CD4-positive, alpha-beta T cell treated with Interleukin-10 for 1 hour (primary cell): ENCODE measurements around the gene PTPRD.

Source experiments
- DNase-seq: peaks from one replicate; pipeline ENCODE4 v3.0.0-alpha.2; 2020

Gene PTPRD

DNA sequence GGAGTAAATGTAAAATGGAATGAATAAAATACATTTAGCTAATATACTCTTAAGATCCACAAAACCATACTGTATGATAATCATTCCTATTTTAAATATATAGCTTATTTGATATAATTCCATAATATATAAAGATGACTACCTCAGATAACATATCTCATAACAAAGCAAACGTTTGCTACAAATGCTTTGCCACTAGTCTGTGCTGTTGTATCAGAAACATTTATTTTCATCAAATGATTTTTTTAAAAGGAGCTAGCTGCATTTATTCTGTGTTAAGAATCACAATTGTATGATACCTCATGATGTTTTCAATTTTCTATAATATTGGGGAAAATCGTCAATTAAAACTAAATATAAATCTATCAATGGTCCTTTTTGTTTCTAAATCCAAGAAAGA lies 567.2 kb downstream of the PTPRD start:
- DNase-seq: no peak

DNA sequence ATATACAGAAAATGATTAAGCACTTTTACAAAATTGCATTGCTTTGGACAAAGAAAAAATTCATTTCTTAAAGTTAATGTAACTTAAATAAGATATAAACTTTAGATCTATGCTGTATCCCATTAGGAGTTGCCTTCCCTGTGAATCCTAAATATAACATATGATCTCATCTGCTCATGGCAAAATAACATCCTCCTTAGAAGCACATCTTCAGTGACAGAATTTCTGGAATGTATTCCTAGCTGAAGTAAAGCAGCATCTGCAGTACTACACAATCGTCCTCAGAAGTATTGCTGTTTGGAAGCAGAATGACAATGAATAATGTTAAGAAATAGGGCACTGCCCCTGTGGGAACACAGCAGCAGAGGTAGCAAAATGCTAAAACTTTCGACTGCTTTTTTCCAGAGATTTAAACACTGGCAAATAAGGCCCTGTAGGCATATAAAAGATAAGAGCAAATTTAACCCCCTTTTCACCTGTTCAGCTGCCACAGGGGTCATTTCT lies 571.0 kb downstream of the PTPRD start:
- DNase-seq: no peak

DNA sequence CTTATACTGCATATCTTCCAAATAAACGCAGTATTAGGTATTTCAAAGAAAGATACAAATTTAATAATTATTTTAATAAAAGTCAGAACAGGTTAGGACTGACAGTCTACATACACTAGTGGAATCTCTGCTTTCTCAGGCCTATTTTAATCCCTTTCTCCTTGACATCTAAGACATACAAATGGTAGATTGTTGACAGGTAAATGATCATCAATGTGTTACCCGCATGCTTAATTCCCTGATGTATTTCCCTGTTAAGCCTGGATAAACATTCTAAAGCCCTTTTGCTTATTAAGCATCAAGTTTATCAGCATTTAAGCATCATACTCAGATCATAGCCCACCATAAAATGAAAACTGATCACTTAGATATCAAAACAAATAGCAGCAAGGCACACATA lies 576.7 kb downstream of the PTPRD start:
- no peak for DNase-seq

DNA sequence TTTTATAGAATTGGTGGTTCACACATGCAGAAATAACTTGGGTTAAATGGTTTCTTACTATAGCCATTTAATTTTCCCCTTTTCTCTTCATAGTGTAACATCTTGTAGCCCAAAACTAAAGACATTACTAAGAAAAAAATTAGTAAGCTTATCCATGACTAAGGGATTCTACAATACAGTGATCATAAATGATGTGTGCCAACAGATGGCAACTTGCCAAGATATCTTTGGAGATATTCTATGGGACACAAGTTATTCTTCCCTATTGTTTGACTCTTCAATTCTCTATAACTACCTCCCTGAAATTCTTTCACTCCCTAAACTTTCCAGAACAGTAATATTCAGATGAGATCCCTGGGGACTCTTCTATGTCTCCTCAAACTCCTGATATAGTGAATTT lies 580.6 kb downstream of the PTPRD start:
- no peak for DNase-seq

DNA sequence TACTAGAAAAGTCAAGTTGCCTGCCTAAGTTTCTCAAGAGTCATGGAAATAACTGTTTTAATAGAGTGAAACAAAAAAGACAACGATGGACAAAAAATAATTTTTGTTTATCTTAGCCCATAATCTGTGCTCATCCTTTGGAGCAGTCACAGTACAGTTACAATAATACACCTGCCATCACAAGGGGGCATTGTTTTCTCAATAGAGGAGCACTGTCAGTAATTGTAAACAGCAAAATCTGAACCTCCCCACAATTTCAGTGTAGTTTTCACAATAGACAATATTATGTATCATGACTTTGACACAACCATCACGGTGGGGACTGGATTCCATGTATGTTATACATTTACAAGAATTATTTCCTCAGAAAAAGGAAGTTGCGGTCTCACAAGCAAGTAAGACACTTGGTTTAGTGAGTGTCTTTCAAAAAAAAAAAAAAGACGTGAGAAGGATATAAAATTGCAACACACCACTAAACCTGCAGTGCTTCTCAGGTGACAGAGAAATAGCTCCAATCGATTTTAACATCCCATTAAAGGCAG lies 586.3 kb downstream of the PTPRD start:
- DNase-seq: no peak

DNA sequence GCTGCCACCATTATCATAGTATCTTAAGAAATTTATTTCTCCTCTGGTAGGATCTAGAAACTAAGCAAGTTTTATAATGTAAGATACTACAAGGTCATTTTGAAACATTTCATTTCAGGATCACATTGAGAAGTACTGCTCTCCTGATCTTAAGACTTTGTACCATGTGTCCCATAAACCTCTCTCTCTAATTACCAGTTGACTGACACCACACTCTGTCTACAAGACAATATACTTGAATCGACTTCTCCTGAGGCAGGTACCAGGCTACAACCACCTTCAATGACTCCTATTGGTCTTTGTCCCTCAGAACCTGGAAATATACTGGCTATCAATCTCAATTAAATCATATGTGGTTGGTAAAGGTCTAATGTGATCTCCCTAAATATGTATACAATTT lies 597.0 kb downstream of the PTPRD start:
- DNase-seq: no peak

DNA sequence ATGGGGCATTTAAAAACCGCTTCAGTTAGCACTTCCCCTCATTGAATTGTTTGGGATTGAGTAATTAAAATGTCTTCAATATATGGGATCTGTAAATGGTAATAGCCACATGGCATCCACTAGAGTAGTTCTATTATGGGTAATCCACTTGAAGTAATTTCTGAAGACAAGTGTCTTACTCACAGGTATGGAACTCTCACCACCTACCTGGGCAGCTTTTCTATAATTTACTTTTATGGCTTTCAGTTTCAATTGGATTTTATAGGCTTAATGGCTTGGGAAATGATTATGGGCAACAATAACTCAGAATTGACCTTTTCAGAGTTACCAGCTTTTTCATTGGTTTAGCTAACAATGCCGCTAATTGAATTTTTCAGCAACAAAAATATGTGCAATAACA lies 597.9 kb downstream of the PTPRD start:
- no peak for DNase-seq

DNA sequence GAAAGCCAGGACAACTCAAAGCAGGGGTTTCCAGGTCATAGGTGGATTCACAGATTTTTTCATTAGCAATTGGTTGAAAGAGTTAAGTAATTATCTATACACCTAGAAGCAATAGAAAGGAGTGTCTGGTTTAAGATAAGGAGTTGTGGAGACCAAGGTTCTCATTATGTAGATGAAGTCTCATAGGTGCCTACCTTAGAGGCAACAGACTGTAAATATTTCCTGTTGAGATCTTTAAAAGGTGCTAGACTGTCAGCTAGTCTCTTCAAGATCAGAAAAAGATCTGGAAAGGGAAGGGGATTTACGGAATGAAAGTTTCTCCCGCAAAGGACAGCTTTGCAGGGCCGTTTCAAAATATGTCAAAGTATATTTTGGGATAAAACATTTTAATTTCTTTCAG lies 603.4 kb downstream of the PTPRD start:
- no peak for DNase-seq

DNA sequence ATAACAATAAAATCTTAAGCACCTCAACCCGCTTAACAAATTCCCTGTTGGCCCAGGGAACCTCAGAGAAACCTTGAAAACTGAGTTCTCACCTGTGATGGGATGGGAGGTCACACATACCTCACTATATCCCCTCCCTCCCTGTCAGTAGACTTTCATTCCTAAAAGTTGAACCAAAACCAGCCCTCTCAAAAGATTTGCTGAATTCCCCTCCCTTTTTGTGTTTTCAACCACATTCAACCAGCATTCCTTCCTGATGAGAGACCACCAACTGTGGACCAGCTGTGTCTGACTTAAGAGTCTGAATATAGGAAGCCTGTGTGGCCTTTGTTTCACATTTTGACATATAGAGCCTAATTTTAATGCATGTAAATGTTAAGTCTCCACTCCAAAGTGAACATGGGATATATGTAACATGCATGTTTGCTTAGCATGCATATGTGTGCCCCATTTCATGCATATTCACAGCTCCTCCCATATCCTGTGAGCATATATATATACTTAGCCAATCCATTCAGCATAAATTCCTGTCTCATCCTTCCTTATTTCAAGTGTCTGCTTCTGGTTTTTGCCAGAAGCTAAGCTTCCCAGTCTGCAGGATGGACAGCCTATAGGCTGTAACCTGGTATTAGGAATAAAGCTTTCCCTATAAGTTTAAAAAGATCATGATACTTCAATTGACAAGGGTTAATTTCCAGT lies 604.6 kb downstream of the PTPRD start:
- no peak for DNase-seq

DNA sequence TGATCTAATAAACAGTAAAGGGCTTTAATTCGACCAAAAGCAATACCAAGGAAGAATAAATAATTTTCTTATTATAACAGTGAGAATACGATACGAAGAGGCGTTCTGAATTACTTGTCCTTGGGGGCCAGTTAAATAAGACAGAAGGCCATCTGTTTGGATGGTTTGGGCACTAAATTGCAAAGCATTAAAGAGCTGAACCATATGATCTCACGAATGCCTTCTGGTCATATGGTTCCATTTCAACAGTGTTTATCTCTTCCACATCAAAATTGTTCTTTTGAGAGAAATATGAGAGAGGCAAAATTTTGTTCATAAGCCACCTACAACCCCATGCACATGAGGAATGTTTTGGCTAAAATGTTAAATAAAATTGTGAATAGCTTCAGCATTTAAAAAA lies 605.4 kb downstream of the PTPRD start:
- DNase-seq: no peak

DNA sequence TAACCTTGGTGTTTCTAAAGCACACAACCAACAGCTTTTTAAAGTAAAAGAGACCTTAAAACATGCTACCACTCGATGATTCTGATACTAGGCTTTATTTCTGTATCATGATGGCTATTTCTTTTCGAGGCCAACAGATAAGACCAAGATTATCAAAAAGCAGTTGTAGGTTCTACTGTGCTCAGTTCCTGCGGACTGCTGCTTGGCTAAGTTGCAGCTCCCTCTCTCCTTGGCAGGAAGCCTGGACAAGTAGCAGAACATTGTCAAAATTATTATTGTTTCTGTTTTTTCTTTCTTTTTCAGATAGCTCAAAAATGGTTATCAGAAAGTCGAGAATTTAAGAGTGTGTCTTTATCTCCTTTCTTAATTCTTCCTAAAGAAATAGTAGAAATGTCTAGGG lies 607.6 kb downstream of the PTPRD start:
- DNase-seq: no peak

DNA sequence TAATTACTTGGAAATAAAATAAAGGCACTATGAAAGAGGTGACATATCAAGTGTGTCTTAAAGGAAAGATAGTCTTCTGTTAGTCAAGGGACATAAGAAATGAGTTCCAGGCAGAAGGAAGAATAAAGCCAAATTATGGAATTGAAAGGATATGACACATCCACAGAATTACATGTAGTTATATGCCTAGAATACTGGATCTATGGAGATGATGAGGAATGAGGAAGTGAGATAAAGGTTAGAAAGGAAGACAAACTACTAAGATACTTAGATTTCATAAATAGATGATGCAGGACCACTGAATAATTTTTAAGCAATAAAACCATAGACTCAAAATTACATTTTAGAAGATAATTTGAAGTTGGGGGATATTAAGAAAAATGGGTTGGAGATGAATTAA lies 609.8 kb downstream of the PTPRD start:
- DNase-seq: no peak

DNA sequence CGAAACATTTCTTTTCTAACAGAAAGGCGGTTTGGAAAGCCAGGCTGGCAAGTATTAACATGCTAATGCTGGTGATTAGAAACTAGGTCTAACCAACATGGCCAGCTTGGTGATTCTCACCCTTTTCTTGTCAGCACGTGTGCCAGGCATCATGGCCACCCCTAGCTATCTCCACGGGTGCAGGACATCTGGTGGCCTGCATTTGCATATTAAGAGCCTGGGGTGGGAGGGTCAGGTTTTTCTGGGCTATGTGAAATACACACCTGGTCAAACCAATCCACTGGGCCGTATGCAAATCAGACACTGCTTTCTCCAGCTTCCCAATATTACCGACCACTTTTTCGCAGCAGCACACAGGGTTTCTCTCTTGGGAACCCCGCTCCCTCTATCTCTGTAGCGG lies 612.1 kb downstream of the PTPRD start:
- DNase-seq: no peak

DNA sequence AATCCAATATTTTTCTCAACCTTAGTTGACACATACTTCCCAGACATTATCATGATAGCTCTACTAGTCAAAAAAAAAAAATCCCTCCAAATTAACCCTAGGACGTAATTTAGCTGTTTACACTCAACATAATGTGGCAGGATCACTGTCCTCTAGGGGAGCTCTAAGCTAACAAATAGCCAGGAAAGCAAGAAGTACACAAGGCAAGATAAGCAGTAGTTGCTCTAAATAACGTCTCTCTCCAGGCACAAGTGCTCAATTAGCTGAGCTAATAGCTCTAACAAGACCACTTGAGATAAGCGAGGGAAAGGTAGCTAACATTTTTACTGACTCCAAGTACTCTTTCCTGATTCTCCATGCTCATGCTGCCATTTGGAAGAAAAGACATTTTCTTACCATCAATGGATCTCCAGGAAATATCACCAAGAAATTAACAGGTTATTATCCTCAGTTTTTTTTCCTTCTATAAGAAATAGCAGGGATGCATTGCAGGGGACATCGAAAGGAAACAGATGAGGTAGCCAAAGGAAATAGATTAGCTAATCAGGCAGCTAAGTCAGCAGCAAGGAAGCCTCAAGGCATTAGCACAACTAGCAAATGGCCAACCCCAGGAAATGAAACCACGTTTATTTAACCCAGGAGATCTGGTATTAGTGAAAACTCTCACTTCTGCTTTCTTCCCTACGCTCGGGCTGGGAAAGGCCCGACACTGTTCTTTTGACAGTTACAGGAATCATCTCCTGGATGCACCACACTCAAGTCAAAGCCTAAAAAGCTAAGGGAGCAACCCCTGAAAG lies 614.1 kb downstream of the PTPRD start:
- no peak for DNase-seq

DNA sequence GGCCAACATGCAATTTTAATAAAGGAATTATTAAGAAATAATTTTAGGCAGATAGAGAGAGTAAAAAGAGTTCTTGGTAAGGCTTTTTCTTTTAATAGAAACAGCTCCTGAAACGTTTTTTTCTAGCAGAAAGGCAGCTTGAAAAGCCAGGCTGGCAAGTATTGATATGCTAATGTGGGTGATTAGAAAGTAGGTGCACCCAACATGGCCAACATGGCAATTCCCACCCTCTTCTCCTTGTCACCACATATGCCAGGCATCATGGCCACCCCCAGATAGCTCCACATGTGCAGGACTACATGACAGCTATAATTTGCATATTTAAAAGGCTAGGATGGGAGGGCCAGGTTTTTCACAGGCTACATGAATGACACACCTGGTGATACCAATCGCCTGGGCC lies 615.2 kb downstream of the PTPRD start:
- DNase-seq: no peak

DNA sequence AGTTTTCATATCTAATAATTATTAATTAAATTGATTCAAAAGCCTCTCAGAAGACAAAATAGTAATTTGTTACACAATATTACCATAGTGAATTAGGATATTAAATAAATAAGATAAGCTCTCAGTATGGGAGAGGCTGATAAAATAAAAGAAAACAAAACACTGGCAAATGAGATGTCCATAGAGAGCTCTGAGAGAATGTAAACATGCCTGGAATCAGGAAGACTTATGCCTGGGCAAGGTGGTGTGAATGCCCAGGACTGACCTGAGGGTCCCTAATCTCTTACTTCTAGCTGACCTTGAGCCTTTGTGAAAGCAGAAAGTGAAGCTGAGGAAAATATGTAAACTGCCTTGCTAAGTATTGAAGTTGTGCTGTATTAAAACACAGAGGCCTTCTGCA lies 616.5 kb downstream of the PTPRD start:
- DNase-seq: no peak

DNA sequence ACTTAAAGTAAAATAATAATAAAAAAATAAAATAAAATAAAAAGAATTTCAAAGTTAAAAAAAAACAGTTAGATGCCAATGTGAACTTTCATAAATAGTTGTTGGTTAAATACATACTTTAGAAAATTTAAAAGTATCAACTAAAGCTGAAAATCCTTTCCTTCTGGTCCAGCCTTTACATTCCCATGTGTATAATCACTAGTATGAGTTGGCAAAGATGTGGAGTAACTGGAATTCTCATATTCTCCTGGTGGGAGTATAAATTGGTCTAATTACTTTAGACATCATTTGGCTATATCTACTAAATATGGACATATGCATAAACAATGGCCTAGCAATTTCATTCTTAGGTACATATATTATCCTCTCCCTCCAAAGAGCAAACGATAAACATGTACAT lies 619.9 kb downstream of the PTPRD start:
- DNase-seq: no peak

DNA sequence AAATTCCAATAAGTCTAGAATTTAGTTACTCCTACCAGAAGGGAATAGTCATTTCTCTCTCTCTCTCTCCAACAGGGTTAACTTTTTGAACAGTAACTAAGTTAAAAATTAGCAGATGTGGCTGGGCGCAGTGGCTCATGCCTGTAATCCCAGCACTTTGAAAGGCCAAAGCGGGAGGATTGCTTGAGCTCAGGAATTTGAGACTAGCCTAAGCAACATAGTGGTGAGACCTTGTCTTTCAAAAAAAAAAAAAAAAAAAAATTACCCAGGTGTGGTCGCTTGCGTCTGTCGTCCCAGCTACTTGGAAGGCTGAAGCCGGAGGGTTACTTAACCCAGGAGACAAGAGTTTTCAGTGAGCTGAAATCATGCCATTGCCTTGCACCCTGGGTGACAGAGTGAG lies 639.7 kb downstream of the PTPRD start:
- DNase-seq: no peak

DNA sequence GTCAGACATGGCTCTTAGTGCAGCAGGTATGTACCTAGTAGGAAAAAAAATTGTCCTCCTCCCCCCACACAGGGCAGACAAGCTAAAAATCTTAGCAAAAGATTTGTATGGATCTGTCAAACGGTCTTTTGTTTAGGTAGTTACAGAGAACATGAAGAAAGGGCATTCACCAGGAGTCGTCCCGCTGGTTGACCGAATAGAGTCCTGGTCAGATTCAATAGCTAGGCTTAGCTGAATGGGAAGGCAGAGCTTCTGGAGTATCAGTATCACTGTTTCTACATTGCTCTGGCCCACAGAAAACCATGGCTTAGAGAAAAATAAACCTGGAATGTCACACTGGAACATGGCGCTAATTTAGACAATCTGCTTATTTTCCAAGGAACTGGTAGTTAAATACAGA lies 642.3 kb downstream of the PTPRD start:
- DNase-seq: no peak

DNA sequence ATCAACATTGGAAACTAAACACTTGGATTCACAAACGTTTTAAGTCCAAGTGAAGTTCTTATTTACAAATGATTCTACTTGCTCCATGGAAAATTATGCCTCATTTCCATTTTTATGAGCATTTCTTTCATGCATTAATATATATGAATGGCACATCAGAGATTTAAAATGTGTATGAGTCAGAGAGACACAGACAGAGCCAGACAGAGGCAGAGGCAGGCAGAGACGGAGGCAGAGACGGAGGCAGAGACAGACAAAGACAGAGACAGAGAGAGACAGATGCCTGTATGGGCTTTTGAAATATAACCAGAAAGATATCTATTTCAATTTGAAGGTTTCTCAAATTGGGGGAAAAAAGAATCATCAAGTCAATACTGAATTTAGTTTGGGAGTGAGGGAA lies 649.0 kb downstream of the PTPRD start:
- DNase-seq: no peak

DNA sequence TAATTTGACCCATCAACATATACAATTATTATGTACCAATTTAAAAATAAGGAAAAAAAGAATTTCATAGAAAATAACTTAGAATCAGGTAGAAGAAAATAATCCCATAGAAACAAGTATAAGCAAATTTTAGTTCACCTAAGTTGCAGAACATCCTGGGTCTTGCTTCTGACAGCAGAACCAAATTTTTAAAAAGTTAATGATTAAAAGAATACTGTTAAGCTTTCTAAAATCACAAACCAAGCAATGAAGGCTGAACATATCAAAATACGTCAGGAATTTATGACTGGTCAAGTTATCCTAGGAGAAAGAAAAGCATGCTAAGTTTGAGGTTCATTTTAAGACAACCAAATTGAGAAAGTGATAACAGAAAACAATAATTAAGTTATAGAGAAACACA lies 650.9 kb downstream of the PTPRD start:
- DNase-seq: no peak

DNA sequence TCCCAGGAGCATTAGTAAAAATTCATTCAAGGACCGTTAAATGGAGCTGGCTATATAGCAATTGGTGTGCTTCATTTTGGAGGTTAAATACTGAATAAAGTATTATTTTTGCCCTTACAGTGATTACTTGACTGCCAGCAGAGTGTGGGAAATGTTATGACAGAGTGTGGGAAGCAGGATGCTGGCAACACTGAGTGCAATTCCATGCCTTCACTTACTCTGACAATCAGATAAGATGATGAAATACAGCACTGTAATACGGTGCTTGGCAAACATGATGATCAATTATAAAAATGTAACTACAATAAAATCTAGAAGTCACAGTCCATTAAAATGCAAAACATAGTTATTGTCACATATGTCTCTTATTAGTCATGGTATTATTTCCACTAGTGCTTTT lies 651.3 kb downstream of the PTPRD start:
- DNase-seq: no peak

DNA sequence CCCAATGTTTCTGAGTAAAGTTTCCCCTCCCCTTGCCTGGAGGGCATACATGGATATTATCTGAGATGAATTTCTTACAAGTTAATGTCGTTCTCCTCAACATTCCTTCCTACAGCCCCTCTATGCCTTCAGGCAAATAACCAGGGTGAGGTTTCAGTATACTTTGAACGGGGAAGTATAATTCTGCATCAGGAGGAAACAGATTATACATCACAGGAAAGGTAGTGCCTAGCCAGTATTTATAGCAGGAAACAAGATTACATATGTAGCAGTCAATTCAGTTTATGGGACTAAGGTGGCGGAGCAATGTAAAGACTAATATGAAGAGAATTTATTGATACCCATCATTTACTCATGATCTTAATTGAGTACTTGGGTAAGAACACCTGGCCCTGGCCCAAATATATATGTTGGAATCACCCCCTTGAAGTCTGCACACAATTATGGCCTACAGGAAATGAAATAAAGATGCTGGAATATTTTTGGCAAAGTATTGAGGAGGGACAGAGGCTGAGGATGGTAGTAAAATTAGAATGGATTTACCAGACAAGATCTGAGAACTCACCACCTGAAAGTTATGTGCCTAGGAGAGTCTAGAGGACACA lies 661.1 kb downstream of the PTPRD start:
- no peak for DNase-seq

DNA sequence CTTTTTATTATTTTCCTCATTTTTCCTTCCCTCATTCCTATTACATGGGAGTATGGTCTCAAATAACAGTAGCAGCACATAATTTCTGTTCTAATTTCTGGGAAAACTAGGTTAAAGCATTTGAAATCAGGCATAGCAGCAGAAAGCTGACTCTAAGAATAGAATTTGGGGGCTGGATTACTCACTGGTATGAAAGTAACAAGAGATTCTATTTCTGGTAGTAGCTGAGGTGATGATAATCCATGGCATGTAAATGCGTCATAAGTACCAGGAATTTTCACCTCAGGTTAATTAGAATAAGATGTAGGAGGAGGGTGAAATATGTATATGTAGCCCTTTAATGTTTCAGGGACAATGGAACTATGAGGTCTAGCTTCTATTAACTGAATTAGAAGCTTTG lies 662.0 kb downstream of the PTPRD start:
- DNase-seq: no peak
